Measurements from ENCODE around the gene RXRA.

RXRA gene

GRCh38 chr9:134477927-134478326 is 151.7 kb downstream of the RXRA start:
- no peak for DNase-seq

DNA sequence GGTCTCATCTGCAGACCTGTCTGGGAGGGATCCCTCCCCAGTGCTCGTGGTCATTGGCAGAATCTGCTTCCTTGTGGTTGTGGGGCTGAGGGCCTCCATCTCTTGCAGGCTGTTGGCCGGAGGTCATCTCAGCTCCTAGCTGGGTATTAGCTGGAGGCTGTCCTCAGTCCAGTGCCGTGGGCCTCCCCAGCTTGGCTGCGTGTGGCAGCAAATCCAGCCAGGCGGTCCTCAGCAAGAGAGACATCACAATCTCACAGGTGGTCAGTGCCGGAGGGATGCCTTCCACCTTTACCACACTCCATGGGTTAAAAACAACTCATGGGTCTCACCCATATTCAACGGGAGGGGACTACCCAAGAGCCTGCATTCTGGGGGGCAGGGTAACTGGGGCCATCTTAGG is 155.5 kb downstream of the RXRA start:
- no peak for DNase-seq

- no peak for DNase-seq
Observed at GRCh38 chr9:134482226-134482625, 156.0 kb downstream of the RXRA start.

DNA sequence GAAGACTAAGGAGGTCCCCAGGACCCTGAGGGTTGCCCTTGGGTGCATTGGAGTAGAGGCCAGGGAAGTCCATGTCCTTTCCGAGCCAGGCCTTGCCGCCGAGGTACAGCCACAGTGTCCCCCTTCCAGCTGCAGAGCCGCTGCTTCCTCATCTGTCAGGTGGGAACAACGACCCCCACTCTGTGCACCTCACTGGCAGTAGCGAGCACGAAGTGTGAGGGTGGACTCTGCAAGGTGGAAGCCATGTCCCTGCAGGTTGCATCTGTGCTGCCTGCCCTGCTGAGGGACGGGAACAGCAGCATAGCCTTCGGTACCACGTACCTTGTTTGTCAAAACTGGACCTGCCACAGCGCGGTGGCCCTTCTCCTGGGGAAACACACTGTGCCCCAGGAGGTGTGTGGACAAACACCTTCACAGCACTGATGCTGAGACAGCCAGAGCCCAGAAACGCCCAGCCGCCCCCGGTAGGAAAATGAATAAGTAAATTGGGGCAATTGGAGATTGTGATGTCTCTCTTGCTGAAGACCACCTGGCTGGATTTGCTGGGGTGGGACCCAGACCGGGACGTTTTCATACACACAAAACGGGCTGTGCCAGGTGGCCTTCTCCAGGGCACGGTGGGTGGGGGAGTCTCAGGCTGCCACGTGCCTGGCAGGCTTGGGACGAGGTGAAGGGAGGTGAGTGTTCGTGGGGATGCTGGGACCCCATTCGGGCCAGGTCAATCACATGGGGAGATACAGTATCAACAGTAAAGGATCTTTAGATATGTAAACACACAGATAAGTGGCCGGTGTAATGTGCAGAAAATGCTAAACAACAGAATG is 157.3 kb downstream of the RXRA start:
- DNase-seq = peak; percentile 0

DNA sequence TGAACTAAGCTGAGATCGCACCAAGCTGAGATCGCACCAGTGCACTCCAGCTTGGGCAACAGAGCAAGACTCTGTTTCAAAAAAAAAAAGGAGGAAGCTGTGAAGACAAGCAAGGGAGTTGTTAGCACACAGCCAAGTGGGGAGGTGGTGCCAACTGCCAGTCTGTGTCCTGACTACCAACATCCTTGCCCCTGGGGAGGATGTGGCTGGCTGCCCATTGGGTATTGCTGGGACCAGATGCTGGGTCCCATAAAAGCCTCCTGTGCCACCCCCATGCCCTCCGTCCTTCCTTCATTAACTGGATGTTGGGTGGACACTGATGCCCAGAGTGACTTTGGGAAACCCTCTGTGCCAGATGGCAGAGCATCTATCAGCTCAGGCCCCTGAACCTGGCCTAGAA is 158.2 kb downstream of the RXRA start:
- DNase-seq = peak; percentile 2

- DNase-seq = peak; percentile 8
Observed at GRCh38 chr9:134485653-134486052, 159.4 kb downstream of the RXRA start.

DNA sequence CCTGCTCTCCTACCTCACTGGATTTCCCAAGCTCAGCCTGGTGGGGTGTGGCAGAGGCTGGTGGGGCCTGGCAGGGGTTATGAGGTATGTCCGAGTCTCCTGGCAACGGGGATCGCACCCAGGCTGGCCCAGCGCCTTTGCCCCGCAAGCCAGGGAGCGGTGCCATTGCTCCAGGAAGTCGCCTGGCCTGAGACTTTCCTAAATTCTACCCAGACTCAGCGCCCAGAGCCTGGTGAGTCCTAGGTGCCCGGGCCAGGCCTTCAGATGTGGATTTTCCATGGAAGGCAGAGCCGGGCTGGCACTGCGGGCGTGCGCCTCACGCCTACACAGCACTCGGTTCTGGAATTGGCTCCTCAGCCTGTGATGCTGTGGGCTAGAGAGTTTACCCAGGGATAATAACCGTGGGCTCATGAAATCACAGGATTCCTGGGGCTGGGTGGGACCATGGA is 159.9 kb downstream of the RXRA start:
- DNase-seq = no peak

DNA sequence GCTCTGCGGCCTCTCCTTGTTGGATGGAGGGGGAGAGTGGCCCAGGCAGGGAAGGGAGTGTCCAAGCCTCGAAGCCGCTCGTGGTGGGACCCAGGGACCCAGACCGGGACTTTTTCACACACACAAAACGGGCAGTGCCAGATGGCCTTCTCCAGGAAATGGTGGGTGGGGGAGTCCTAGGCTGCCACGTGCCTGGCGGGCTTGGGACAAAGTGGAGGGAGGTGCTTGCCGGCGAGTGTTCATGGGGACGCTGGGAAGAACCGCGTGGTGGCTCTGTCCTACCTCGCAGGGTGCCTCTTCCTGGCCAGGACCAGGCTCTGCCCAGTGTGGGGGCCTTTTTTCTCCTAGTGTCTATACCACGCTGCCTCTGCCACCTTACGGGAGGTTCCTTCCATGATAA is 160.3 kb downstream of the RXRA start:
- no peak for DNase-seq

All from activated CD8-positive, alpha-beta memory T cell treated with anti-CD3 and anti-CD28 coated beads, Interleukin-2, amount 50 U/mL, for 4 hours (primary cell).